H9 (cell line): ENCODE data around the gene DDX49. TPM values are rescaled to one million over a fixed set of nuclear protein-coding genes. Genes with fewer than 3 reads are reported as not detected.

Experiments used
- DNase-seq: peaks from one replicate; pipeline ENCODE4 v3.0.0-alpha.2; 2017
- H2AFZ ChIP-seq: one replicate; pipeline ENCODE4 v1.6.1; 2013; ENCODE audit warnings: mild to moderate bottlenecking, low read length, control low read depth, moderate library complexity
- H2AK5ac ChIP-seq: 2 replicates; pipeline ENCODE4 v1.6.1; 2013; ENCODE audit warnings: low read length, control low read depth, mixed read lengths; ENCODE audit not compliant: insufficient read length
- H2BK120ac ChIP-seq: one replicate; pipeline ENCODE4 v1.6.1; 2013; ENCODE audit warnings: low read depth, mild to moderate bottlenecking, low read length, control low read depth, inconsistent platforms; ENCODE audit not compliant: poor library complexity, severe bottlenecking
- H2BK12ac ChIP-seq: 2 replicates; pipeline ENCODE4 v1.6.1; 2013; ENCODE audit warnings: low read length, control low read depth, mixed read lengths, low read depth; ENCODE audit not compliant: insufficient read length
- H2BK15ac ChIP-seq: 2 replicates; pipeline ENCODE4 v1.6.1; 2013; ENCODE audit warnings: low read depth, low read length, control low read depth
- H2BK20ac ChIP-seq: one replicate; pipeline ENCODE4 v1.6.1; 2013; ENCODE audit warnings: low read depth, mild to moderate bottlenecking, low read length, control low read depth, inconsistent platforms; ENCODE audit not compliant: poor library complexity, severe bottlenecking
- H2BK5ac ChIP-seq: 2 replicates; pipeline ENCODE4 v1.6.1; 2013; ENCODE audit warnings: low read length, control low read depth, mixed read lengths; ENCODE audit not compliant: insufficient read length
- H3K14ac ChIP-seq: 2 replicates; pipeline ENCODE4 v1.6.1; 2013; ENCODE audit warnings: low read length, control low read depth; ENCODE audit not compliant: insufficient read depth
- H3K18ac ChIP-seq: 2 replicates; pipeline ENCODE4 v1.6.1; 2013; ENCODE audit warnings: low read depth, mild to moderate bottlenecking, mixed read lengths, low read length, control low read depth; ENCODE audit not compliant: insufficient read length
- H3K23ac ChIP-seq: 2 replicates; pipeline ENCODE4 v1.6.1; 2013; ENCODE audit warnings: low read length, control low read depth, mixed read lengths, low read depth; ENCODE audit not compliant: insufficient read length
- H3K23me2 ChIP-seq: 2 replicates; pipeline ENCODE4 v1.6.1; 2013; ENCODE audit warnings: low read depth, mild to moderate bottlenecking, mixed read lengths, low read length, control low read depth; ENCODE audit not compliant: insufficient read length, poor library complexity, severe bottlenecking
- H3K27ac ChIP-seq: 2 replicates; pipeline ENCODE4 v1.5.1; 2013; ENCODE audit warnings: low read length, control low read depth, mixed read lengths, low read depth; ENCODE audit not compliant: insufficient read length
- H3K27me3 ChIP-seq: 2 replicates; pipeline ENCODE4 v1.6.1; 2013; ENCODE audit warnings: low read length, control low read depth, inconsistent platforms; ENCODE audit not compliant: insufficient read depth
- H3K4ac ChIP-seq: 2 replicates; pipeline ENCODE4 v1.6.1; 2013; ENCODE audit warnings: low read depth, mild to moderate bottlenecking, control low read depth, inconsistent platforms, low read length, moderate library complexity
- H3K4me1 ChIP-seq: 2 replicates; pipeline ENCODE4 v1.6.1; 2013; ENCODE audit warnings: low read length, control low read depth, inconsistent platforms; ENCODE audit not compliant: insufficient read depth
- H3K4me2 ChIP-seq: 2 replicates; pipeline ENCODE4 v1.6.1; 2013; ENCODE audit warnings: low read length, control low read depth, mixed read lengths; ENCODE audit not compliant: insufficient read length, insufficient read depth
- H3K56ac ChIP-seq: 2 replicates; pipeline ENCODE4 v1.6.1; 2013; ENCODE audit warnings: low read depth, mild to moderate bottlenecking, mixed read lengths, low read length, control low read depth; ENCODE audit not compliant: insufficient read length
- H3K79me1 ChIP-seq: 2 replicates; pipeline ENCODE4 v1.6.1; 2013; ENCODE audit warnings: low read depth, mild to moderate bottlenecking, moderate library complexity, low read length, control low read depth, inconsistent platforms; ENCODE audit not compliant: insufficient read depth, poor library complexity, severe bottlenecking
- H3K79me2 ChIP-seq: 2 replicates; pipeline ENCODE4 v1.6.1; 2013; ENCODE audit warnings: low read length, control low read depth, inconsistent platforms; ENCODE audit not compliant: insufficient read depth
- H3K9ac ChIP-seq: 2 replicates; pipeline ENCODE4 v1.6.1; 2013; ENCODE audit warnings: low read length, control low read depth, mixed read lengths; ENCODE audit not compliant: insufficient read length; ENCODE audit errors: extremely low read depth
- H3K9me3 ChIP-seq: one replicate; pipeline ENCODE4 v1.6.1; 2013; ENCODE audit warnings: low read depth, low read length, inconsistent platforms; ENCODE audit not compliant: control insufficient read depth
- H3T11ph ChIP-seq: one replicate; pipeline ENCODE4 v1.6.1; 2013; ENCODE audit warnings: mild to moderate bottlenecking, low read length, control low read depth, inconsistent platforms
- H4K20me1 ChIP-seq: one replicate; pipeline ENCODE4 v1.6.1; 2013; ENCODE audit not compliant: control insufficient read depth, insufficient read length, insufficient read depth
- H4K5ac ChIP-seq: 2 replicates; pipeline ENCODE4 v1.6.1; 2013; ENCODE audit warnings: low read depth, mild to moderate bottlenecking, mixed read lengths, low read length, control low read depth; ENCODE audit not compliant: insufficient read length
- H4K8ac ChIP-seq: replicated peaks from 2 replicates; pipeline ENCODE4 v1.6.1; 2013; ENCODE audit warnings: low read length, control low read depth, mixed read lengths, low read depth; ENCODE audit not compliant: insufficient read length
- H4K91ac ChIP-seq: 2 replicates; pipeline ENCODE4 v1.6.1; 2013; ENCODE audit warnings: low read depth, mild to moderate bottlenecking, moderate library complexity, mixed read lengths, low read length, control low read depth; ENCODE audit not compliant: insufficient read length
- H3K27ac Mint-ChIP-seq, 3 experiments: 2 replicates in 2 of 3; 3 replicates in 1 of 3; pipeline ENCODE4 v1.8.0; 2020 to 2021; ENCODE audit warnings: mixed read lengths in 3 of 3, mild to moderate bottlenecking in 1 of 3, moderate library complexity in 1 of 3
- H3K27me3 Mint-ChIP-seq: 2 replicates; pipeline ENCODE4 v1.8.0; 2021; ENCODE audit warnings: low read depth, mild to moderate bottlenecking, moderate library complexity, mixed read lengths
- H3K36me3 Mint-ChIP-seq, 3 experiments: 2 replicates in 2 of 3; 3 replicates in 1 of 3; pipeline ENCODE4 v1.8.0; 2020 to 2021; ENCODE audit warnings: low read depth in 3 of 3, mixed read lengths in 3 of 3; ENCODE audit not compliant: insufficient read depth in 1 of 3
- H3K4me1 Mint-ChIP-seq, 2 experiments: 2 replicates each; pipeline ENCODE4 v1.8.0; 2020; ENCODE audit warnings: mixed read lengths in 2 of 2
- H3K4me3 Mint-ChIP-seq, 2 experiments: 2 replicates in 1 of 2; 3 replicates in 1 of 2; pipeline ENCODE4 v1.8.0; 2020 to 2021; ENCODE audit warnings: mild to moderate bottlenecking in 2 of 2, mixed read lengths in 2 of 2, moderate library complexity in 1 of 2
- H3K9me3 Mint-ChIP-seq, 2 experiments: 2 replicates in 1 of 2; 3 replicates in 1 of 2; pipeline ENCODE4 v1.8.0; 2020; ENCODE audit warnings: mild to moderate bottlenecking in 2 of 2, mixed read lengths in 2 of 2, moderate library complexity in 1 of 2
- WGBS: extraction: QIAGEN DNeasy Blood & Tissue Kit; methylation state at CpG from one replicate; pipeline ENCODE4 v1.1.7; 2013; ENCODE audit warnings: missing lambda C conversion rate, low lambda C conversion rate, mixed read lengths; ENCODE audit not compliant: insufficient read length; ENCODE audit errors: extremely low coverage; 5-methylcytosine and 5-hydroxymethylcytosine counted together
- total RNA-seq: library from RNA; stranded (reverse); gene quantifications from 2 replicates; pipeline ENCODE4 v1.2.1, GENCODE V29; 2021
- TF ChIP-seq, protein P1 (sequence below): fragments of 200-600 bp; sonication (generic); conservative IDR thresholded peaks from 3 replicates; pipeline ENCODE4 v1.8.0; 2021; ENCODE audit warnings: antibody characterized with exemption, mild to moderate bottlenecking

The DDX49 gene
- total RNA-seq, 1 experiment from 2014 or later = 52.3 TPM

GRCh38 chr19:18886972-18887371 lies 32.5 kb upstream of the DDX49 start:
- Histone ChIP-seq H2BK5ac (no peak overlapping the region), H3K4me1 (no peaks in the 10 kb centered on the region), H3K9me3 (no peaks in the 10 kb centered on the region), H4K91ac (no peak overlapping the region), H4K5ac (no peak overlapping the region), H4K8ac (no peak overlapping the region), H3K27ac (no peak overlapping the region), H3K23ac (no peak overlapping the region), H3K56ac (no peak overlapping the region), H3K4me2 (no peak overlapping the region), H3K18ac (no peak overlapping the region), H2AK5ac (no peak overlapping the region), H2BK12ac (no peak overlapping the region), H3K27me3 (no peaks in the 10 kb centered on the region), H2AFZ (no peak overlapping the region), H3K23me2 (peaks cover 3% of the 10 kb centered on the region), H3T11ph (no peak overlapping the region), H3K14ac (no peak overlapping the region), H2BK120ac (no peak overlapping the region), H3K79me2 (no peaks in the 10 kb centered on the region), H3K79me1 (no peaks in the 10 kb centered on the region), H4K20me1 (no peaks in the 10 kb centered on the region), H2BK20ac (no peak overlapping the region), H2BK15ac (no peak overlapping the region), H3K9ac (no peak overlapping the region), H3K4ac (no peak overlapping the region)
- peaks cover 14 to 39% (median 27%) of the 10 kb centered on the region in 3 experiments for H3K36me3 Mint-ChIP-seq
- no peak overlapping the region for H3K4me3 Mint-ChIP-seq
- no CpG with 5 or more reads among the region's 4 CpGs for WGBS
- H3K9me3 Mint-ChIP-seq = no peaks in the 10 kb centered on the region; a peak in 2 of 5 replicates
- TF ChIP-seq, protein P1, sequence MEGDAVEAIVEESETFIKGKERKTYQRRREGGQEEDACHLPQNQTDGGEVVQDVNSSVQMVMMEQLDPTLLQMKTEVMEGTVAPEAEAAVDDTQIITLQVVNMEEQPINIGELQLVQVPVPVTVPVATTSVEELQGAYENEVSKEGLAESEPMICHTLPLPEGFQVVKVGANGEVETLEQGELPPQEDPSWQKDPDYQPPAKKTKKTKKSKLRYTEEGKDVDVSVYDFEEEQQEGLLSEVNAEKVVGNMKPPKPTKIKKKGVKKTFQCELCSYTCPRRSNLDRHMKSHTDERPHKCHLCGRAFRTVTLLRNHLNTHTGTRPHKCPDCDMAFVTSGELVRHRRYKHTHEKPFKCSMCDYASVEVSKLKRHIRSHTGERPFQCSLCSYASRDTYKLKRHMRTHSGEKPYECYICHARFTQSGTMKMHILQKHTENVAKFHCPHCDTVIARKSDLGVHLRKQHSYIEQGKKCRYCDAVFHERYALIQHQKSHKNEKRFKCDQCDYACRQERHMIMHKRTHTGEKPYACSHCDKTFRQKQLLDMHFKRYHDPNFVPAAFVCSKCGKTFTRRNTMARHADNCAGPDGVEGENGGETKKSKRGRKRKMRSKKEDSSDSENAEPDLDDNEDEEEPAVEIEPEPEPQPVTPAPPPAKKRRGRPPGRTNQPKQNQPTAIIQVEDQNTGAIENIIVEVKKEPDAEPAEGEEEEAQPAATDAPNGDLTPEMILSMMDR = no peak
- no peaks in the 10 kb centered on the region; the same call in 1 of the 2 replicates for H3K27me3 Mint-ChIP-seq
- no peak for DNase-seq
- H3K4me1 Mint-ChIP-seq = no peaks in the 10 kb centered on the region
- H3K27ac Mint-ChIP-seq = no peak overlapping the region
